HG03469 (cell line): ENCODE measurements around the gene NELFB.

ENCODE experiments used
- ATAC-seq: cut with Tn5 transposase; IDR thresholded peaks from one replicate; pipeline ENCODE4 v1.9.1; 2021; ENCODE audit warnings: mild to moderate bottlenecking, moderate library complexity, moderate number of reproducible peaks; ENCODE audit not compliant: unreplicated experiment

Gene NELFB

GRCh38 chr9:137279741-137280473, 24.8 kb downstream of the NELFB start:
- ATAC-seq: no peak

GRCh38 chr9:137280474-137281344, 25.6 kb downstream of the NELFB start:
- no peak for ATAC-seq

GRCh38 chr9:137281345-137282116, 26.4 kb downstream of the NELFB start:
- no peak for ATAC-seq

- no peak for ATAC-seq
Observed at GRCh38 chr9:137286975-137287383, 31.9 kb downstream of the NELFB start.

- ATAC-seq: no peak
Observed at GRCh38 chr9:137293094-137293481, 38.0 kb downstream of the NELFB start.

- no peak for ATAC-seq
Observed at GRCh38 chr9:137293482-137294090, 38.5 kb downstream of the NELFB start.

GRCh38 chr9:137294091-137294680, 39.1 kb downstream of the NELFB start:
- ATAC-seq: no peak

GRCh38 chr9:137294681-137295237, 39.6 kb downstream of the NELFB start:
- ATAC-seq: no peak

GRCh38 chr9:137295238-137295811, 40.2 kb downstream of the NELFB start:
- no peak for ATAC-seq

GRCh38 chr9:137295849-137296669, 40.9 kb downstream of the NELFB start:
- no peak for ATAC-seq

- no peak for ATAC-seq
Observed at GRCh38 chr9:137296670-137297664, 41.8 kb downstream of the NELFB start.

- ATAC-seq: no peak
Observed at GRCh38 chr9:137297966-137298365, 42.8 kb downstream of the NELFB start.

- ATAC-seq: no peak
Observed at GRCh38 chr9:137298401-137299202, 43.5 kb downstream of the NELFB start.

GRCh38 chr9:137299203-137299565, 44.1 kb downstream of the NELFB start:
- no peak for ATAC-seq

GRCh38 chr9:137299938-137300337, 44.8 kb downstream of the NELFB start:
- ATAC-seq: no peak

GRCh38 chr9:137300567-137301080, 45.5 kb downstream of the NELFB start:
- no peak for ATAC-seq
